ENCODE measurements around the gene HDAC1.

DNA sequence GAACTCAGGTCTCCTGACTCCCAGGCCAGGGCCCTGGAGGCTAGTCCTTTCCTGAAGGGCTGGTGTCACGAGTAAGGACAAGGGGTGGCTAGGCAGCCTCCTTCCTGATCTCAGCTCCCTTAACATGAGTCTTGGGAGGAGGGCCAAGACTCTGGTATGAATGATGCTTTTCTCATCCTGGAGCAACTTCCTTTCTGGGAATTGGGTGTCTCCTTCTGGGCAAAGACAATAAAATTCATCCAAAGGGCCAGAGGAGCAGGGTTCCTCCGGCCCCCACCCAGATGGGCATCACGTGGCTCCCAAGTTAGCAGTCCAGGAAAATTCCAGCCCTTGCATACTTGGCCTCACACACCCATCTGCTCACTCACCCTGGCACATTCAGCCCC lies 45.0 kb upstream of the HDAC1 start, which contains the start of gene FAM167B:
- TF ChIP-seq YY1 (IDR thresholded peaks at IDR 0.05; ENCODE audit: insufficient read depth, insufficient read length) (no peak), ZNF274 (IDR thresholded peaks at IDR 0.05; ENCODE audit: low read depth, low read length) (no peak)

Measured in NT2/D1 (cell line).